ENCODE data around the gene RPRD2.
"Not testable (repeated sequence)": the region's sequence is repeated elsewhere in the genome, so short reads cannot be mapped to it uniquely, and the experiment has no call there.

The RPRD2 gene

DNA sequence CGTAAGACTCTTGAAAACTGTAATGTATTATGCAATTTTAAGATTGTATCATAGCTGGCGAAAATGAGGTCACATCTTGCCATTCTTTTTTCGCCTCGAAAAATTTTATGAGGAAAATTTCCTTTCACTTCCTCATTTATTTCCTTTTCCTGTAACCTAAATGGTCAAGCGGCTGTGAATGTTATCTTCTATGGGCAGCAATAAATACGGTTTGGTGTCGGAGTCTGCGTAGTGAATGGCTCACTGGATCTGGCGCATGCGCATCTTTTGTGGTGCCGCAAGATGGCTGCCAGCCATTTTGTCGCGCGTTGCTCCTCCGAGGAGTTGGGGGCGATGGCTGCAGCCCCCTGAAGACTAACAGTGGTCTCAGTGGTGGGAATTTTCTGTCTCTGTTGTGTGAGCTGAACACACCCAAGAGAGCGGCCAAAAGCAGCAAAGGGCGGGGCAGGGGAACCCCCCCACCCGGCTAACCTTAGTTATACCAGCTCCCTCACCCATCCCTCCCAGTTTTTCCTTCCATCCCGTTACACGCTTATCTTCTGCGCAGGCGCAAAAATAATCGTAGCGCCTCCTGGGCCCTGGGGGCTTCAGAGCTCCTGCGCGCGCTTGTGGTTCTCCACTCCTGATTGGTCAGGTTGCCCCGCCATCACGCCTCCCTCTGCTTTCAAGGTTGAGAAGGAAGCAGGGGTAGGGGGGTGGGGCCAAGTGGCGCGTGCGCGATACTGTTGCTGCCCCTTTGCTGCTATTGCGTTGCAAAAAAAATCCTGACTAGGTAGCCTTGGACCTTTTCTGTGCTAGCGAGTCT is at the start of gene RPRD2:
RPRD2 (plus strand) TSS at position 722 of the 805 bp plus-strand sequence. CDS start 568 bp downstream, outside the sequence.
- DNase-seq = peak; percentile 100

GRCh38 chr1:150314691-150315090 is 49.3 kb upstream of the RPRD2 start:
- DNase-seq = not testable (repeated sequence)

- DNase-seq = no peak
Measured at GRCh38 chr1:150320667-150320978, 43.3 kb upstream of the RPRD2 start.

- no peak for DNase-seq
Measured at GRCh38 chr1:150321826-150322166, 42.2 kb upstream of the RPRD2 start.

DNA sequence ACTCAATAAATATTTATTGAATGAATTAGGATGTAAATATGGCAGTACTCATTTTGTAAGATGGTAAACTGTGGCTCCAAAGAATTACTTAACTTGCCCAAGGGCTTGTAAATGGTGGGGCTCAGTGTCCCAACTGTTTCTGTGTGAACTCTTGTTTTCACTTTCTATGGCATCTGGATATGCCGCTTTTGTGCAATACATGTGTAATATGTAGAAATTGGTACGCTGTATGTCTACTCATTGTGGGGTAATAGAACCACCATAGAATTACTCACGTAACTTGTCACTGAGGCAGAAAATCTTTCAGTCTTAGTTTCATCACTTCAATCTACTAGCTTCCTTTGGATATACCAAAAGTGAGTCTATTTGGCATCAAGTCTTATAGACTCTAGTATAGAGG is 41.6 kb upstream of the RPRD2 start:
- no peak for DNase-seq

GRCh38 chr1:150332651-150333290 is 31.2 kb upstream of the RPRD2 start:
- no peak for DNase-seq

DNA sequence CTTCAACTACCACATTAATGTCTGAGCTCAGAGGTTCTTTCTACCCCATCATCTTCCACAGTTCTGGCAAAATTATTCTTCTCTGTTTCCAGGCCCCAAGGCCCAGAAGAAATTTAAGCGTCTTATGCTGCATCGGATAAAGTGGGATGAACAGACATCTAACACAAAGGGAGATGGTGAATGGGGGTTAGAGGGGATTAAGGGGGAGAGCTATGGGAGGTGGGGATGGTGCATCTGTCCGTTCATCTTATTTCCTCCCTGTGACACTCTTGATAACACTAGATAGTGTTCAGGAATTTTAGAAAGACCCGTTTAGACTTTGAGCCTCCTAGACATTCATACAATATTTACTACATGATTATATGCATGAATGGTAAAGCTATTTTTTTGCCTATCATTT is 17.6 kb upstream of the RPRD2 start:
- no peak for DNase-seq

DNA sequence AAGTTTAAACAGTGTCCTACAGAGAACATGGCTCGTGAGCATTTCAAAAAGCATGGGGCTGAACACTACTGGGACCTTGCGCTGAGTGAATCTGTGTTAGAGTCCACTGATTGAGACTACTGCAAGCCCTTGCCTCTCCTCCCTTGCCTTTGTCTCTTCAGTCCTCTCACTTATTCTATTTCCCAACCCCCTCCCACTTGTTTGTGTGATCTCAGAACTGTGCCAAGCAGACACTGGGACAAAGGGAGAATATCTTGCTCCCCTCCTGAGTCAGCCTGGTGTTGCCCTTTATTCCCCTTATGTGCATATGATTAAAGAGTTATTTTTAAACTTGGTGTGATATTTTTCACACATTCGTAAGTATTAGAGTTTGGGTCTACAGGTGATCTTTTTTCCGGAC is 11.1 kb upstream of the RPRD2 start:
- no peak for DNase-seq

GRCh38 chr1:150362721-150363425 is 1.1 kb upstream of the RPRD2 start:
- peak; percentile 39 for DNase-seq

DNA sequence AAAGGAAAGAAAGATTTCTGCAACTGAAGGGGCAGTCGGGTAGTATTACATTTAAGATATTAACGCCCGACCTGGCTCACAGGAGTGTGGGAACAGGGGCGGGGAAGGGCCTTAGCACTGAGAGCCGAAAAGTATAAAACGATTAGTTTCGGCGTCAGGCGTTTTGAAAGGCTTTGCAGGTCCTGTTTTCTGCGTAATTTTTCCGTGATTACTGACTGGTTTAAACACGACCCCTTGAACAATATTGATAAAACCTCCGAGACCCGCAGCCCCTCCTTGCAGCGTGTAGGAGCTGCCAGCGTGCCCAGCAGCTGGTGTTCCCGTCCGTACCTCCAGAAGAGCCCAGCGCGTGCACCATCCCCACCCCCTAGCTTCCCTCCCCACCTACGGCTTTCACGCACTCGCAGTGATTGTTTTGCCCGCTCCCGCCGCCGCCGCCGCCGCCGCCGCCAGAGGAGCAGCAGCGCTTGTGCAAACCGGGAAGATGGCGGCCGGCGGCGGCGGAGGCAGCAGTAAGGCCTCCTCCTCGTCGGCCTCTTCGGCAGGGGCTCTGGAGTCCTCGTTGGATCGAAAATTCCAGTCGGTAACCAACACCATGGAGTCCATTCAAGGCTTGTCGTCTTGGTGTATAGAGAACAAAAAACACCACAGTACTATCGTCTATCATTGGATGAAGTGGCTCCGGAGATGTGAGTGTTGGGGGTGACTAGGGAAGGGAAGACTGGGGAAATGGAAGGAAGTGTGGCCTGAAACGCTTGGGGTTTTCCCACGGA is 470 bp downstream of the RPRD2 start:
- DNase-seq = peak; percentile 73

- DNase-seq = no peak
Measured at GRCh38 chr1:150365941-150366340, 2.0 kb downstream of the RPRD2 start.

DNA sequence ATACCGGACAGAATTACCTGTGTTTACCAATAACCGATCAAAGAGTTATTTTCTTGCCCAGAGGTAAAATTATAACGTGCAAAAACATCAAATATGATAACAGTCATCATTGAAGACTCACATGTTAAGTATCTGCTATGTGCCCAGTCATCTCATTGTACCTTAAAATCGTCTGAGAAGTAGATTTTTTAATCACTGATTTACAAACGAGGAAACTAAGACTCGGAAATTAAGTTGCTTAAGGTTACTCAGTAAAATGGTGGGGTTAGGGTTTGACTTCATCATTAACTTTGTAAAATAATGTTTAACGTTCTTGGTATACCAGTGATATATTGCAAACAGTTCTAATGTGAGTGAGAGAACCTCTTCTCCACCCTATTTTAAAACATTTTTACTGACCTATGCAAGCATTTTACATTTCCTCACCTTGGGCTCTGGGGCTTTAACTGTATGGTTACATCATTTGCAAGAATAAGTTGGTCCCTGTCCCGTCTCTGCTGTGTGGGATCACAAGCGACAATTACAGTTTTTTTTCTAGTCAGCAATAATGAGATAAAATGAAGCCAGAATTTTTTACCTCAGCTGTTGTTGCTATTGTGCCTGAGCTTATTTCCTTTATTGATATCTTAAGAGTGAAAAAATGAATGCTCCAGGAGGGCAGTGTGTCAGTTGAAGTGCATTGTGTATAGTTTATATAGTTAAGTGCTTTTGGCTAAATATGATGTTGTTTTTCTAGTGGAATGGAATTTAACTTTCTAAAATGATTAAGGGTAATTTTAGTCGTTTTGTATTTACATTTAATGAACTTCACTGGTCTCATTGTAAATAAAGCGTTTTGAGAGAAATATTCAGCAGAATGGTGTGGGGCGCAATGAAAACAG is 2.7 kb downstream of the RPRD2 start:
- no peak for DNase-seq

DNA sequence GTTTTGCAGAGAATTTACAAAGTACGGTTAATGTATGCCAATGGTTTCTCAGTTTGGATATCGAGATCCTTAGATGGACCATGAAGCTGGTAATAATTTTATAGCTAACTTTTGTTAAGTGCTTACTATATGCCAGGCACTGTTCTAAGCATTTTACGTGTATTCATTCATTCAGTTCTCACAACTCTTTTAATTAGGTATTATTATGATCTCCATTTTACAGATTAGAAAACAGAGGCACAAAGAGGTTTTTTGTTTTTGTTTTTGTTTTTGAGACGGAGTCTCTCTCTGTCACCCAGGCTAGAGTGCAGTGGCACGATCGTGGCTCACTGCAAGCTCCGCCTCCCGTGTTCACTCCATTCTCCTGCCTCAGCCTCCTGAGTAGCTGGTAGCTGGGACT is 7.2 kb downstream of the RPRD2 start:
- DNase-seq = no peak

DNA sequence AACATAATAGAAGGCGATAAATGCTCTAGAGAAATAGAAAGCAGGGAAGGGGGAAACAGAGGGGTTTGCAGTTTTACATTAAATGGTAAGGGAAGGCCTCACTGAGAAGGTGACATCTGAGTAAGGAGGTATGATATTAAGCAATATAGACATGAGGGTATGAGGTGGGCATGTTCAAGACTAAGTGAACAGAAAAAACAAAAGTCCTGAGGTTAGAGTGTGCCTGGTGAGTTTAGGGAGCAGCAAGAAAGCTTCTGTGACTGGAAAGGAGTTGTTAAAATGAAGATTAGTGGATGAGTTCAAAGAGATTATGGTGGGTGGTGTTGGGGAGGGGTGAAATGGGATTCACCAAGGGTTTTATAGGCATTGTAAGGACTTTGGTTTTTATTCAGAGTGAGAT is 8.6 kb downstream of the RPRD2 start:
- no peak for DNase-seq

DNA sequence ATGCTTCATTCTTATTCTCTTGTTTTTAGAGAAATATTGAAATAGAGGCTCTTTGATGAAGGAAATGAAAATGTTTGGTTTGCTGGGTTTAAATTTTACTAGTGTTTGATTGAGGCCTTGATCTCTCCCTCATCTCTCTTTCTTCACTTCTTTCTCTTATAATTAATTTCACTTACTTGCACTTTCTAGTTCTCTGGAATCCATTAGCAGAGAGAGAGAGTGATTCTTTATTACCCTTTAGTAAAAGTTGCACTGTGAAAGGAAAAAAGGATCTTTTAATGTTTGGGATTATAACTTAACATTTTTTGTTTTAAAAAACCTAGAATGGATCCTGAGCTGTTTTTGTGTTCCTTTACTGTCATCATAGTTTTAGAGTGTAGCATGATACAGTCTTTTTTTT is 12.2 kb downstream of the RPRD2 start:
- no peak for DNase-seq

DNA sequence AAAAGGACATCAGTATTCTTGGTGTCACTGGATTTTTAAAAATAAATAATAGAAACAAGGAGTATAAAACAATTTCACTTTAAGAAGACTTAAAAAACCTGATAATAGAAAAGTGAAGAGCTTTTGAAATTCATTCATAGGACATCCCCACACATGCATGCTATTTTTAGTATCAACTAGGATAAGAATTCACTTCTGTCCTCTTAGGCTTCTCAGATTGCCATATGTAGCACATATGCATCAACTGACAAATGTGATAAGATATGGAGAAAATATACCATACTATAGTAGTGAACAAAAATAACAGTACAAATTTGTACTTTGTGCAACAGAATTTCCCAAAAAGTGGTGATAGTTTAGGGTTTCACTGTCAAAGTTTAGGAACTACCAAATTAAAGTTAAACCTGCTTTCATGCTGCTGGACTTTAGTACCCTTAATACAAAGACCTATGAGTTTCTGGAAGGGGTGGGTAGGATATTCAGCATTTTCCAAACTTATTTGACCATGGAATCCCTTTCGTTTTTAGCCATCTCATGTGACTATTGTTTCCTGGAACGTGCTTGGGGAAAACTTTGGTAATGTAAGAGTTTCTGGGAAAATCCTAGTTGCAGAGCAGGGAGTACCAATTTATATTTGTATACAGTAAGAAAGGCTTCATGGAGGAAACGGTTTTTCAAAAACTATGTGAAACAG is 19.8 kb downstream of the RPRD2 start:
- DNase-seq = no peak

GRCh38 chr1:150385537-150386445 is 21.8 kb downstream of the RPRD2 start:
- DNase-seq = no peak

DNA sequence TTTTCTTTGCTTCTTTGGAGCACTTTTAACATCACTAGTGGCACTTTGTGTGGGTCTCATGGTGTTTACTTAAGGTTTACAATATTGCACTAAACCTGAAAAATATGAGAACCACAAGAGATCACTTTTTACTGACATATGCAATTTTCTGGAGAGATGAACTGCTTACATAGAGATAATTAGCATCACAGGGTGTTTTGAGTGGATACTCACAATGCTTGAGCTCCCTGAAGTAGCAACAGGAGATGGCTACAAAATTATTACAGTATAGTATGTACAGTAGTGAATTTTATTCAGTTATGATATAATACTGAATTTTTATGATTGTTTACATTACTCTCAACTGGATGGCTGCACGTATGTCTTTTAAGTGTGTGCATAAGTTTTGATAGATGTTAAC is 22.6 kb downstream of the RPRD2 start:
- no peak for DNase-seq

DNA sequence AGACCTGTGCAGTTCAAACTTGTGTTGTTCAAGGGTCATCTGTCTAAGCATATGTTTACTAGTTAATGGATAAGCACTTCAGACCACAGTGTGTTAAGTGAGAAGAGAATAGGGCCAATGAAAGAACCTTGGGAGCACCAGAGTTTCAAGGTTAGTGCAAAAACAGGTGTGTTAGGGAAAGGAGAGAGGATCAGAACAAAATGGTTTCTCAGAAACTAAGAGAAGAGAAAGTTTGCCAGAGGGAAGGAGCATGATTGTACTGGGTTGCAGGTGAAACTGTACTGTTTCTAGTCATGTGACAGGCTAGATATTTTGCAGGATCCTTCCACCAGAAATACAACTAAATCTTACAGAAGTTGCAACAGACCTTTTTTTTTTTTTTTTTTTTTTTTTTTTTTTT is 23.3 kb downstream of the RPRD2 start:
- no peak for DNase-seq

DNA sequence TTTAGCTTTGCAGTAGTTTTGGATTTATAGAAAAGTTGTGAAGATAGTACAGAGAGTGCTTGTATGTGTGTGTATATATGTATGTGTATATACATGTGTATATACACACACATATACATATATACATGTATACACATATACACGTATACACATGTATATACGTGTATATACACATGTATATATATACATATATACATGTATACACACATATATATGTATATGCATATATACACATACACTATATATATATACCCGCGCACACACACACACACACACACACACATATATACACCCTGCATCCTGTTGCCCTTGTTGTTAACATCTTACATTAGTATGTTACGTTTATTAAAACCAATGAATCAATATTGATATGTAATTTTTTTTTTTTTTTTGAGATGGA is 24.3 kb downstream of the RPRD2 start:
- DNase-seq = no peak

- DNase-seq = no peak
Measured at GRCh38 chr1:150389650-150390049, 25.7 kb downstream of the RPRD2 start.
